Measurements from ENCODE around the gene C2CD4D.
"Not testable (repeated sequence)": the region's sequence is repeated elsewhere in the genome, so short reads cannot be mapped to it uniquely, and the experiment has no call there.

The C2CD4D gene

GRCh38 chr1:151839457-151840403 is at the start of gene C2CD4D:
TSS of gene C2CD4D (minus strand) at chr1:151839820. CDS start at chr1:151838989, 831 bp downstream.
- peak; percentile 66 for DNase-seq

DNA sequence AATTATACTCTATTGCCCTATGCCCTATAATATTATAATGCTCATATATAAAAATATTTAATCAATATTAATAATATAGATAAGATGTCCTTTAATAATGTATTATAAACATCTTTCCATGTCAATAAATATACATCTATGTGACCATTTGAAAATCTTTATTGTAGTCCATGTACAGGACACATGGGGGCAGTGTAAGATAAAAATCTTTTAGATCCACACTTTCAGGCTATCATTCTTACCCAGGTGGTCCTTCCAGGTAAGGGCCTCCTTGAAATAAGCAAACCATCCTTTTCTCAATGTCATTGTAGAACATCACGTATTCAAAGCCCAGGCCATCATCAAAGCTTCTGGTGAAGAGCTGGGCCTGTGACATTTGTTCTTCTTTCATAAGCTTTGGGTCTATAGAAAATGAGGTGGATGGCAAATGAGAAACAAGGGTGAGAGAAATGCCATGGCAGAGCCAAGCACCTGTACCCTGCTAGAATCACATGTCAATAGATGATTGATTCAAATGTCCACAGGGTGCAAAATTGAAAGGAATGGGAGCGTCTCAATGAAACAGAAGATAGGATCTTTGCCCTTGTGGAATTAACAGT is 49.5 kb upstream of the C2CD4D start:
- DNase-seq, result no peak

GRCh38 chr1:151887028-151887427 is 47.4 kb upstream of the C2CD4D start:
- DNase-seq, result no peak

DNA sequence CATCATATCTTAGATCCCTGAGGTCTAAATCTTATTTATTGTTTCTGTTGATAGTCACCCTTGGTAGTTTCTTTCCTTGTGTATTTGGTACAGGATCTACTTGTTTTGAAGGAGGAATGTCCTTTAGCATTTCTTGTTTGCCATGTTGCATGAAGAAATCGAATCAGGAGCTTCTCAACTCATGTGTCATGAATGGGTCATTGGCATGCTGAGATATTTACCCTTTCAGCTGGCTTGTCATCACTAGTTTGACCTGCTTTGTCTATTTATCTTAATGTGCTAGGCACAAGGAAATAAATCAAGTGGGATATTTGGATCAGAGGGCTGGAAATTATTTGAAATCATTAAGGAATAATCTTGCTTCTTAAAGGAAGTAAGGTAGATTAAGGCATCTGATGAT is 45.9 kb upstream of the C2CD4D start:
- no peak for DNase-seq

- DNase-seq, result not testable (repeated sequence)
Observed at GRCh38 chr1:151884879-151885278, 45.3 kb upstream of the C2CD4D start.

DNA sequence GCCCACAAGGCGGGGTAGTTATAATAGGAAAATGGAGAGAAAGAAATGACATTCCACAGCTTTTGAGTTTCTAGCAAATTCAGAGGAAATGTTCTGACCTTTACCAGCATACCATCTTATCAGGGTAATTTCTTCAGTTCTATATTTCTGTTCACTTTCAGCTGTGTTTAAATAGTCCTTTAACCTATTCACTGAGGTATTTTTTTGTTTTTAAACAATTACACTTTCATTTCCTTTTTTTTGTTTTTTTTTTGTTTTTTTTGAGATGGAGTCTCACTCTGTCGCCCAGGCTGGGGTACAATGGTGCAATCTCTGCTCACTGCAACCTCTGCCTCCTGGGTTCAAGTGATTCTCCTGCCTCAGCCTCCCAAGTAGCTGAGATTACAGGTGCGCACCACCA is 44.8 kb upstream of the C2CD4D start:
- not testable (repeated sequence) for DNase-seq

GRCh38 chr1:151883898-151884297 is 44.3 kb upstream of the C2CD4D start:
- DNase-seq, result not testable (repeated sequence)

DNA sequence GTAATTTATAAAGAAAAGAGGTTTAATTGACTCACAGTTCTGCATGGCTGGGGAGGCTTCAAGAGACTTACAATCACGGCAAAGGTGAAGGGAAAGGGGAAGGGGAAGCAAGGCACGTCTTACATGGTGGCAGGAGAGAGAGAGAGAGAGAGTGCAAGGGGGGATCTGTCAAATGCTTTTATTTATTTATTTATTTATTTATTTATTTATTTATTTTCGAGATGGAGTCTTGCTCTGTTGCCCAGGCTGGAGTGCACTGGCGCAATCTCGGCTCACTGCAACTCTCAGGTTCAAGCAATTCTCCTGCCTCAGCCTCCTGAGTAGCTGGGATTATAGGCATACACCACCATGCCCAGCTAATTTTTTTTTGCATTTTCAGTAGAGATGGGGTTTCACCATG is 43.3 kb upstream of the C2CD4D start:
- DNase-seq, result not testable (repeated sequence)

- no peak for DNase-seq
Observed at GRCh38 chr1:151882466-151882865, 42.8 kb upstream of the C2CD4D start.

GRCh38 chr1:151881479-151881878 is 41.9 kb upstream of the C2CD4D start:
- no peak for DNase-seq

DNA sequence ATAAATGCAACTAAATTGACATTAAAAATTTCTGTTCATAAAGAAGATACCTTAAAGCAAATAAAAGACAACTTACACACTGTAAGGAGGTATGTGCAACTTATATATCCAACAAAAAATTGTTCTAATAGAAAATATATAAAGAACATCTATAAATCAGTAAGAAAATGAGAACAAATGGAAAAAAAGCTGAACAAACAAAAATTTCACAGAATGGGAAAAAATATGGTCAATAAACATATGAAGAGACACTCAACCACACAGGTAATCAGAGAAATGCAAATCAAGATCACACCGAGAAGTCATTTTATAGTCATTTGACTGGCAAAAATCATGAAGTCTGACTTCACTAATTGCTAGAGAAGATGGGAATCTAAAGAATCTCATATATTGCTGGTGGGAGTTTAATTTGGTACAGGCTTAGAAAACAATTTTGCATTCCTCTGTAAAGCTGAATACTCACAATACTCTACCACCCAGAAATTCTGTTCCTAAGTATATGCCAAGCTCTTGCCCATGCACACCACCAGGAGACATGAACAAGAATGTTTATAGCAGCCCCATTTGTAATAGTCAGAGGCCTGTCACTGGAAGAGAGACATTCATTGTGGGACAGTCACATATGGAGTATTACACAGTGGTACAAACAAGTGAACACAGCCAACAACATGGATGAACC is 35.9 kb upstream of the C2CD4D start:
- no peak for DNase-seq

DNA sequence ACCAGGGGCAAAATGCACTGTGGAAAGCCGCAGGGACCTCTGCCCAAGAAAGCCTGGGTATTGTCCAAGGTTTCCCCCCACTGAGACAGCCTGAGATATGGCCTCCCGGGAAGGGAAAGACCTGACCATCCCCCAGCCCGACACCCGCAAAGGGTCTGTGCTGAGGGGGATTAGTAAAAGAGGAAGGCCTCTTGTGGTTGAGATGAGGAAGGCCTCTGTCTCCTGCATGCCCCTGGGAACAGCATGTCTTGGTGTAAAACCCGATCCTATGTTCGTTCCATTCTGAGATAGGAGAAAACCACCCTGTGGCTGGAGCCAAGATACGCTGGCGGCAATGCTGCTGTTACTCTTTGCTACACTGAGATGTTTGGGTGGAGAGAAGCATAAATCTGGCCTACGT is 33.2 kb upstream of the C2CD4D start:
- not testable (repeated sequence) for DNase-seq

GRCh38 chr1:151871284-151872030 is 31.8 kb upstream of the C2CD4D start:
- no peak for DNase-seq

DNA sequence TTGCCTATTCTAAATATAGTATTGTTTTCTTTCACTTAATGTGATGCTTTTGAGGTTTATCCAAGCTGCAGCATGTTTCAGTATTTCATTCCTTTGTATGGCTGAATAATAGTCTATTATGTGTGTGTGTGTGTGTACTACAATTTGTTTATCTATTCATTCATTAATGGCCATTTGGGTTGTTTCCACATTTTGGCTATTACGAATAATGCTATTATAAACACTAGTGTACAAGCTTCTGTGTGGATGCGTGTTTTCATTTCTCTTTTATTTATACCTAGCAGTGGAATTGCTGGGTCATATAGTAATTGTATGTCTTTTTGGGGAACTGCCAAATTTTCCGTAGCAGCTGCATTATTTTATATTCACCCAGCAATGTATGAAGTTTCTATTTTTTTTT is 28.9 kb upstream of the C2CD4D start:
- DNase-seq, result no peak

DNA sequence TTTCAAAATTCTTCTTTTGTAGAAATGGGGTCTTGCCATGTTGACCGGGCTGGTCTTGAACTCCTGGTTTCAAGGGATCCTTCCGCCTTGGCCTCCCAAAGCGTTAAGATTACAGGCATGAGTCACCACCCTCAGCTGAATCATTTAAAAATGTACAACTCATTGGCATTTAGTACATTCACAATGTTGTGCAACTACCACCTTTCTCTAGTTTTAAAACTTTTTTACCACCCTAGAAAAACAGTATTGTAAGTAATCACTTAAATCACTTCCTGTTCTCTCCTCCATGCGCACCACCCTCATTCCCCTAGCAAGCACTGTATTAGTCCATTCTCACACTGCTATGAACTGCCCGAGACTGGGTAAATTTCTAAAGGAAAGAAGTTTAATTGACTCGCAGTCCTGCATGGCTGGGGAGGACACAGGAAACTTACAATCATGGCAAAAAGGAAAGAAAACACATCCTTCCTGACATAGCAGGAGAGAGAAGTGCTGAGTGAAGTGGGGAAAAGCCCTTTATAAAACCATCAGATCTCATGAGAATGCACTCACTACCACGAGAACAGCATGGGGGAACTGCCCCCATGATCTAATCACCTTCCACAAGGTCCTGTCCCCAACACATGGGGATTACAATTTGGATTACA is 28.3 kb upstream of the C2CD4D start:
- no peak for DNase-seq

- no peak for DNase-seq
Observed at GRCh38 chr1:151867321-151867720, 27.7 kb upstream of the C2CD4D start.

GRCh38 chr1:151864411-151864810 is 24.8 kb upstream of the C2CD4D start:
- DNase-seq, result no peak

DNA sequence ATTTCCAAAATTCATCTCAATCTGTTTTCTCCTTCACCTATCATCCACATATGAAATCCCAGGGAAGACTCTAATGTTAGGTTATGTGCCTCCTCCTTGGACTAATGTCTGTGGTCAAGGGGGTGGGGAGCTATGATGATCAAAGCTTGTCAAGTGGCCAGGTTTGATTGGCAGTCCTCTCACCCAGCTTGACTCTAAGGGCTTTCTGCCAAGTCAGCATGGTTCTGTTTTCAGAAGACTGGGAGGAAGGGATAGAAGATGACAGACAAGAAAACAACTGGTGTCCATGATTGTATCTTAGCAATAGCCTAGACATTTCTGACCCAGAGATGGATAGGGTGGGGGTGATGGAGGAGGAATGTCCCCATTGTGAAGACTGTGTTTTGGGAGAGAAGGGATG is 23.0 kb upstream of the C2CD4D start:
- no peak for DNase-seq

GRCh38 chr1:151860504-151861187 is 21.0 kb upstream of the C2CD4D start:
- no peak for DNase-seq

- no peak for DNase-seq
Observed at GRCh38 chr1:151859891-151860293, 20.3 kb upstream of the C2CD4D start.

GRCh38 chr1:151858886-151859665 is 19.5 kb upstream of the C2CD4D start:
- no peak for DNase-seq
